Large intestine (tissue), 3 donors: ENCODE measurements around the gene AMOT. TPM values are rescaled to one million over a fixed set of nuclear protein-coding genes. Genes with fewer than 3 reads are reported as not detected.

Experiments used
- DNase-seq, 2 donors: peaks; one replicate each; pipeline versions ENCODE4 v3.0.0 to v3.0.0-alpha.2; 2013
- H3K27ac ChIP-seq: one replicate; pipeline ENCODE4 v1.5.1; 2013; ENCODE audit warnings: low read length
- H3K27me3 ChIP-seq: 2 replicates; pipeline ENCODE4 v1.6.1; 2013; ENCODE audit warnings: low read length; ENCODE audit not compliant: control insufficient read depth, insufficient read depth
- H3K36me3 ChIP-seq: 2 replicates; pipeline ENCODE4 v1.6.1; 2013; ENCODE audit warnings: low read length; ENCODE audit not compliant: control insufficient read depth, insufficient read depth
- H3K4me1 ChIP-seq: one replicate; pipeline ENCODE4 v1.6.1; 2013; ENCODE audit warnings: low read length; ENCODE audit not compliant: control insufficient read depth, insufficient read depth
- H3K4me3 ChIP-seq: one replicate; pipeline ENCODE4 v1.5.1; 2013; ENCODE audit warnings: low read length
- H3K9me3 ChIP-seq: one replicate; pipeline ENCODE4 v1.6.1; 2013; ENCODE audit warnings: mild to moderate bottlenecking, low read depth, low read length, moderate library complexity; ENCODE audit not compliant: control insufficient read depth
- WGBS: methylation state at CpG from one replicate; pipeline ENCODE4 v1.1.5; 2013; ENCODE audit warnings: low lambda C conversion rate; ENCODE audit not compliant: insufficient coverage; 5-methylcytosine and 5-hydroxymethylcytosine counted together
- polyA plus RNA-seq: library from polyadenylated mRNA; unstranded; fragments of 120-200 nt; gene quantifications from one replicate; pipeline ENCODE4 v1.2.1, GENCODE V29; 2013

Gene AMOT
- polyA plus RNA-seq, 1 donor: 27.7 TPM

DNA sequence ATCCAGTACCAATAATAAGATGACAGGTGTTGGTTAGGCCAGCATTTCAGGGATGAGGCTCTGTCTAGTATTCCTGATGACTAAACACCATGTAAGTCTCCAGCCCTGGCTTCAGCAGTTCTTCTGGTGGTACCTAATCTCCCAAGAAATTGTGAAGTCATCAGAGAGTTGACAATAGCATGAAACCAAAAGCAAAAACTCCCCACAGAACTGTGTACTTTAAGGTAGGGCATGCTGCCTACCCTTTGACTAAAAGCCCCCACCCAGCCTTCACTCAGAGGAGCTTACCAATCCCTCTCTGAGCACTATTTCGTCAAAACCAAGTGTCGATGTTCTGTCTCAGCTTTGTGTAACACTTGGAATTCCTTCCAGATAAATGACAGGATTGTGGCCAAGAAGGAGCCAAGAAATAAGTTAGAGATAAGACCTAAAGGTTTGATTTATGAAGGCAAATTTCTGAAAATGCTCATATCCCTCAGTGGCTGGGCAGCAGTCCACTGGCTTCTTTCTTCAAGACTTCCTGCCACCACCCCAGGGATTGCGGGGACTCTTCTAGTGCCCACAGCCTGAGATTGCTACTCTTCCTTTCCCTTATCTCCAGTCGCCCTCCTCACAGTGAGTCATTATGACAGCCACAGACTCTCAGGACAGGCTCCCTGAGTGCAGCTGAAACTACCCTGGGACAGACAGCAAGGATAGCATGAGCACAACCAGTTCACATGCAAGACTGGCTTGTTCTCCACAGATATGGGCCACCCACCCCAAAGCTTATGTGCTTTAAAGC is 93.6 kb downstream of the AMOT start:
- Histone ChIP-seq H3K9me3 (peaks cover 2% of the 10 kb centered on the region), H3K27me3 (no peaks in the 10 kb centered on the region), H3K27ac (no peak overlapping the region), H3K4me1 (no peaks in the 10 kb centered on the region), H3K4me3 (no peak overlapping the region), H3K36me3 (no peaks in the 10 kb centered on the region)
- WGBS: no CpG with 5 or more reads among the region's 4 CpGs
- DNase-seq: no peak

DNA sequence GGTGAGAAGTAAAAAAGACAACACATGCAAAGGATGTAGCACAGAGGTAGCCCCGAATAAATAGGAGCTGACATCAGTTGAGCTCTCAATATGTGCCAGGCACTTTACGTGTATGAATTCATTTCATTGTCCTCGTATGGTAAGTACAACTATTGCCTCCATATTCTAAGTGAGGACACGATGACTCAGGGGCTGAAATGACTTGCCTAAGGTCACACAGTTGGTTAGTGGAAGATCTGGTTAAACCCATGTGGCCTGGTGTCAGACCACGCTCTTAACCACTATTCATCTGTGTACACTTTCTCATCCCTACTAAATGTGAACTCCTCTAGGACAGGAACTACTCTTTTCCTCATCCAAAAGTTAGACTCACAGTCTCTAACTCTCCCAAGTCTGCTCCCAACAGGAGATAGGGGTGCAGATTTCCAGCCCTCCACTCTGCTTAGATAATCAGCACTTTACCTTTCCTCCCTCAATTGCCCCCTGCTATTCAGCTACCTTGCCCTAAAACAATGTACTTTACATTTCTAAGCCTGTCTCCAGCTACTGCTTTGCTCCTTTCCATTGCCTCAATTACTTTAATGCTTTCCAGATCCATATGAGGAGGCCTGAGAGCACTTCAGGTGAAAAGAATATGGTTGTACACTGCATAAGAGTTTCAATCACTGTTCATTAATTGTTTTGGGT is 102.1 kb downstream of the AMOT start:
- Histone ChIP-seq H3K4me3 (no peak overlapping the region), H3K4me1 (no peaks in the 10 kb centered on the region), H3K9me3 (no peaks in the 10 kb centered on the region), H3K36me3 (no peaks in the 10 kb centered on the region), H3K27ac (no peak overlapping the region), H3K27me3 (no peaks in the 10 kb centered on the region)
- no CpG with 5 or more reads among the region's 5 CpGs for WGBS
- no peak for DNase-seq

DNA sequence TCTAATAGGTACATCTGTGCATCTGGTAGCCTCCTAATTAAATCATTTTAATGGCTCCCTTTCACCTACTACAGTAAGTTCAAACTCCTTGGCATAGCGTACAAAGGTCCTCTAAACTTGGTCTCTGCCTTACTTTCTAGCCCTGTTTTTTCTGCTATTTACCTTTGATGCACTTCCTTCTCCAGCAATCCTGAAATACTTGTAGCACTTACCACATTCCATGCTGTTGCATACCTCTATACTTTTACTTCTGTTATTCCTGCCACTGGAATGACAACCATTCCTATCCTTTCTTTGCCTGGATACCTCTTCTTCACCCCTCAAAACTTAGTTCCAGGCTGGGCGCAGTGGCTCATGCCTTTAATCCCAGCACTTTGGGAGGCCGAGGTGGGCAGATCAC is 104.3 kb downstream of the AMOT start:
- H3K27ac ChIP-seq: no peak overlapping the region
- no peaks in the 10 kb centered on the region for H3K36me3 ChIP-seq
- no peaks in the 10 kb centered on the region for H3K9me3 ChIP-seq
- H3K4me3 ChIP-seq: no peak overlapping the region
- DNase-seq: no peak
- no peaks in the 10 kb centered on the region for H3K4me1 ChIP-seq
- no peaks in the 10 kb centered on the region for H3K27me3 ChIP-seq
- WGBS: no CpG with 5 or more reads among the region's 3 CpGs

DNA sequence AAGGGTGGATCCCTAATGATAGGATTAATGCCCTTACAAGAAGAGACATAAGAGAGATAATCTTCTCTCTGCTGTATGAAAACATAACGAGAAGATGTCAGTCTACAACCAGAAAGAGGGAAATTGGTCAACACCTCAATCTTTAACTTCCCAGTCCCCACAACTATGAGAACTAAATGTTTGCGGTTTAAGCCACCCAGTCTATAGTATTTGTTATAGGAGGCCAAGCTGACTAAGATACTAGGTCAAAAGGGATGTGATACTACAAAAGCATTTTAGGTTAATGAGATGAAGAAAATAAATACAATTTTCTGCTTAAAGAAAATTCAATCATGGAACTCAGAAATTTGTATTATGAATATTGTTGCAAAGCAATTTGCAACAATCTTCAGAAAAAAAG is 105.5 kb downstream of the AMOT start:
- H3K4me1 ChIP-seq: no peaks in the 10 kb centered on the region
- no peak overlapping the region for H3K27ac ChIP-seq
- DNase-seq: no peak
- H3K9me3 ChIP-seq: no peaks in the 10 kb centered on the region
- no CpG with 5 or more reads among the region's 2 CpGs for WGBS
- H3K27me3 ChIP-seq: no peaks in the 10 kb centered on the region
- no peak overlapping the region for H3K4me3 ChIP-seq
- no peaks in the 10 kb centered on the region for H3K36me3 ChIP-seq

DNA sequence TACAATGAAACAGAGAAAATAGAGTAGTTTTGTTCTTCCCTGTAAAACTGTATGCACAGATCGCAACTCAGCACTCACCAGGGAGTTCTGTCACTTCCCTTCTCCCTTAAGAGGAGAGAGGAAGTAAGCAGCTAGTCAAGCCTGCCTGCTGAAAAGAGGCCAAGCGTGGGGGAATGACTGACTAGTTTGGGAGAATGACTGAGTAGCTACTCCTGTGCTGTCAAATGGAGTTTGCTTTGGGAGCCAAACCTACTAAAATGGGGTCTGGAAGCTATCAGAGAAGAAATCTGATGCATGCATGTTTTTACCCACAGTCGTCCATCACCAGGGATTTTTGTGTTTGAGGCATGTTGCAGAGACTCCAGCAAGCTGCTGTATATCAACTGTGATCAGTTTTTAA is 106.3 kb downstream of the AMOT start:
- DNase-seq: no peak
- no peak overlapping the region for H3K4me3 ChIP-seq
- H3K27ac ChIP-seq: no peak overlapping the region
- no peaks in the 10 kb centered on the region for H3K4me1 ChIP-seq
- no peaks in the 10 kb centered on the region for H3K36me3 ChIP-seq
- WGBS: no CpG with 5 or more reads among the region's 3 CpGs
- no peaks in the 10 kb centered on the region for H3K27me3 ChIP-seq
- H3K9me3 ChIP-seq: no peaks in the 10 kb centered on the region

DNA sequence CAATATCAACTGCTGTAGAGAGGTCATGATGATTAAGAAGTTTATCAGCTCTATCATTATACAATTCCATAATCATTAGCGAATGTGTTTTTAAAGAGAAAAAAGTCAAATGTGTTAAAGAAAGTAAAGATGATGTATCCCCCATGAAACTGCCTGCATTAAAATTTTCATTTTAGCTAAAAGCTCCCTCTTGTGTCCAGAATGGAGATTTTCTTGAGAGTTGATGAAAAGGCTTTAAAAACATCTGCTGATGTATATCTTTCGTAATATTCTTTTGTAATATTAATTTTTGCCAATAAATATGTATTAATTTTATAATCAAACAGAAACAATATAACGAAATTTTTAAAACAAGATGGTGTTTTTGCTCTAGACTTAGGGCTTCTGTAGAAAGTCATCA is 108.8 kb downstream of the AMOT start:
- no peak for DNase-seq
- no peaks in the 10 kb centered on the region for H3K36me3 ChIP-seq
- H3K4me3 ChIP-seq: no peak overlapping the region
- no peaks in the 10 kb centered on the region for H3K27me3 ChIP-seq
- no peaks in the 10 kb centered on the region for H3K4me1 ChIP-seq
- H3K9me3 ChIP-seq: no peaks in the 10 kb centered on the region
- H3K27ac ChIP-seq: no peak overlapping the region
- 80% methylated on average over 2 of the region's 3 CpGs for WGBS

Other genes starting within 250 kb of the AMOT start
- 0.09 TPM for gene LHFPL1, start 160.9 kb downstream of the AMOT start, polyA plus RNA-seq